ENCODE results near the gene SH3GL1.

GRCh38 chr19:4400135-4400936, at the start of gene SH3GL1:
- TF ChIP-seq CTCF (IDR thresholded peaks at IDR 0.05) (peak; percentile 87 to 98 (median 95)), EP300 (IDR thresholded peaks at IDR 0.05; ENCODE audit: low read depth) (no peak), POLR2AphosphoS5 (IDR thresholded peaks at IDR 0.05) (peak in 1 of 3 donors; percentile 62), POLR2A (IDR thresholded peaks at IDR 0.05) (peak; percentile 23)
